Colon (tissue), 2 donors: ENCODE measurements around the gene PDZD7.

Experiments
- FAIRE-seq: peaks from 2 replicates; lab custom pipeline; 2012; peaks lifted over from hg19 to GRCh38; lab: Jason Lieb, UNC
- donor health status: control.
- donor health status: control.

PDZD7 gene

GRCh38 chr10:101060951-101061623 is 30.2 kb upstream of the PDZD7 start:
- no peak for FAIRE-seq

GRCh38 chr10:101060036-101060950 is 29.4 kb upstream of the PDZD7 start:
- FAIRE-seq = no peak

- FAIRE-seq = no peak
These were observed 25.6 kb upstream of the PDZD7 start for GRCh38 chr10:101056365-101057151.

- FAIRE-seq = no peak
These were observed 24.5 kb upstream of the PDZD7 start for GRCh38 chr10:101055411-101055810.

GRCh38 chr10:101054876-101055275 is 23.9 kb upstream of the PDZD7 start:
- FAIRE-seq = no peak

GRCh38 chr10:101054351-101054750 is 23.4 kb upstream of the PDZD7 start:
- no peak for FAIRE-seq

- FAIRE-seq = no peak
These were observed 22.6 kb upstream of the PDZD7 start for GRCh38 chr10:101053516-101053915.

- FAIRE-seq = no peak
These were observed 21.4 kb upstream of the PDZD7 start for GRCh38 chr10:101052285-101052684.

- no peak for FAIRE-seq
These were observed 19.5 kb upstream of the PDZD7 start for GRCh38 chr10:101050208-101051069.

GRCh38 chr10:101047961-101048892 is 17.3 kb upstream of the PDZD7 start:
- no peak for FAIRE-seq

- FAIRE-seq = no peak
These were observed 16.3 kb upstream of the PDZD7 start for GRCh38 chr10:101047268-101047667.

GRCh38 chr10:101046332-101047238 is 15.7 kb upstream of the PDZD7 start:
- no peak for FAIRE-seq

- FAIRE-seq = no peak
These were observed 13.2 kb upstream of the PDZD7 start for GRCh38 chr10:101044117-101044516.

- no peak for FAIRE-seq
These were observed 12.4 kb upstream of the PDZD7 start for GRCh38 chr10:101043363-101043707.

GRCh38 chr10:101042667-101043362 is 11.9 kb upstream of the PDZD7 start:
- FAIRE-seq = no peak

GRCh38 chr10:101042118-101042517 is 11.2 kb upstream of the PDZD7 start:
- FAIRE-seq = no peak

GRCh38 chr10:101041252-101041761 is 10.4 kb upstream of the PDZD7 start:
- FAIRE-seq = no peak

GRCh38 chr10:101040851-101041250 is 9.9 kb upstream of the PDZD7 start:
- FAIRE-seq = no peak

GRCh38 chr10:101040061-101040460 is 9.1 kb upstream of the PDZD7 start:
- no peak for FAIRE-seq
